Measurements from ENCODE around the gene WDR90. TPM values are rescaled to one million over a fixed set of nuclear protein-coding genes. Genes with fewer than 3 reads are reported as not detected.

The WDR90 gene
- total RNA-seq, 1 donor from 2014 or later = 33.7 TPM

- Mint-ChIP-seq H3K9me3 (no peaks in the 10 kb centered on the region), H3K27ac (peak within 1 kb of the TSS; percentile 86), H3K36me3 (ENCODE audit: low read depth) (peaks cover 25% of the 10 kb centered on the region), H3K27me3 (peaks cover 6% of the 10 kb centered on the region), H3K4me3 (peak within 1 kb of the TSS; percentile 87), H3K4me1 (peaks cover 42% of the 10 kb centered on the region)
- intact Hi-C loops (cut with micrococcal nuclease) = loop anchor here (1.0 to 2.0 kb wide), 2 partner anchors 12 to 19 kb away; partner anchors contain the start of gene RHOT2
- ChIA-PET POLR2A (interaction anchor here (0.8 to 4.5 kb wide), 8 partner anchors 10 to 741 kb away, joined by 3 to 41 read pairs (median 8); partner anchors contain the start of genes CHTF18, DECR2, METTL26 and RHOT2), CTCF (no interaction called here)
- ATAC-seq (ENCODE audit: low read depth) = peak; percentile 72
- DNase-seq = peak; percentile 88
- no peak for TF ChIP-seq CTCF (IDR thresholded peaks at IDR 0.05)
Measured at GRCh38 chr16:679814-680624, 30.9 kb downstream of the WDR90 start, which contains the start of gene STUB1. TSS of gene STUB1 (plus strand) at chr16:680410. CDS start at chr16:680526, 116 bp downstream.

GRCh38 chr16:680625-680945 is 31.4 kb downstream of the WDR90 start:
- Mint-ChIP-seq H3K27me3 (peaks cover 4% of the 10 kb centered on the region), H3K27ac (peak overlapping the region; percentile 35), H3K9me3 (no peaks in the 10 kb centered on the region), H3K36me3 (ENCODE audit: low read depth) (peaks cover 25% of the 10 kb centered on the region), H3K4me3 (peak overlapping the region; percentile 87), H3K4me1 (peaks cover 38% of the 10 kb centered on the region)
- intact Hi-C loops (cut with micrococcal nuclease) = loop anchor here (1.0 kb wide), 1 partner anchor 12 kb away; the partner anchor contains the start of gene RHOT2
- ATAC-seq (ENCODE audit: low read depth) = no peak
- no peak for DNase-seq
- CTCF ChIA-PET = no interaction called here
- no peak for TF ChIP-seq CTCF (IDR thresholded peaks at IDR 0.05)
- POLR2A ChIA-PET = interaction anchor here (0.8 to 4.5 kb wide), 7 partner anchors 9 to 741 kb away, joined by 4 to 41 read pairs (median 10); partner anchors contain the start of genes CHTF18, METTL26, RHOT2 and RPUSD1

GRCh38 chr16:680967-681745 is 32.0 kb downstream of the WDR90 start:
- peaks cover 26% of the 10 kb centered on the region for H3K36me3 Mint-ChIP-seq (ENCODE audit: low read depth)
- no peaks in the 10 kb centered on the region for H3K9me3 Mint-ChIP-seq
- TF ChIP-seq CTCF (IDR thresholded peaks at IDR 0.05) = no peak
- ChIA-PET CTCF (interaction anchor here (1.2 kb wide), 1 partner anchor 13 kb away, joined by 3 read pairs; the partner anchor contains the start of gene RHOT2), POLR2A (interaction anchor here (0.8 to 4.5 kb wide), 6 partner anchors 9 to 740 kb away, joined by 4 to 41 read pairs (median 12); partner anchors contain the start of genes CHTF18, METTL26, RHOT2 and RPUSD1)
- peak overlapping the region; percentile 87 for H3K4me3 Mint-ChIP-seq
- intact Hi-C loops (cut with micrococcal nuclease) = loop anchor here (1.0 kb wide), 1 partner anchor 13 kb away; the partner anchor contains the start of gene RHOT2
- ATAC-seq (ENCODE audit: low read depth) (no peak), DNase-seq (no peak)
- peaks cover 4% of the 10 kb centered on the region for H3K27me3 Mint-ChIP-seq
- H3K27ac Mint-ChIP-seq = peak overlapping the region; percentile 53
- peaks cover 41% of the 10 kb centered on the region for H3K4me1 Mint-ChIP-seq

- H3K4me3 Mint-ChIP-seq = peak overlapping the region; percentile 87
- peaks cover 37% of the 10 kb centered on the region for H3K4me1 Mint-ChIP-seq
- intact Hi-C loops (cut with micrococcal nuclease) = no loop called here
- DNase-seq = no peak
- no peak for TF ChIP-seq CTCF (IDR thresholded peaks at IDR 0.05)
- peaks cover under 1% of the 10 kb centered on the region for H3K27me3 Mint-ChIP-seq
- CTCF ChIA-PET = interaction anchor here (1.2 kb wide), 1 partner anchor 14 kb away, joined by 3 read pairs; the partner anchor contains the start of gene RHOT2
- POLR2A ChIA-PET = interaction anchor here (2.0 to 4.5 kb wide), 4 partner anchors 8 to 45 kb away, joined by 10 to 41 read pairs (median 22); partner anchors contain the start of genes METTL26, RHOT2, WDR24 and WDR90
- no peaks in the 10 kb centered on the region for H3K9me3 Mint-ChIP-seq
- peaks cover 30% of the 10 kb centered on the region for H3K36me3 Mint-ChIP-seq (ENCODE audit: low read depth)
- no peak for ATAC-seq (ENCODE audit: low read depth)
- H3K27ac Mint-ChIP-seq = peak overlapping the region; percentile 60
Measured at GRCh38 chr16:681746-682427, 32.7 kb downstream of the WDR90 start.
